Globus pallidus (tissue), 1 donor: ENCODE results near the gene WDR1.

ENCODE experiments used
- DNase-seq: peaks from one replicate; pipeline ENCODE4 v3.0.0-alpha.2; 2015; ENCODE audit warnings: low spot score

Gene WDR1

DNA sequence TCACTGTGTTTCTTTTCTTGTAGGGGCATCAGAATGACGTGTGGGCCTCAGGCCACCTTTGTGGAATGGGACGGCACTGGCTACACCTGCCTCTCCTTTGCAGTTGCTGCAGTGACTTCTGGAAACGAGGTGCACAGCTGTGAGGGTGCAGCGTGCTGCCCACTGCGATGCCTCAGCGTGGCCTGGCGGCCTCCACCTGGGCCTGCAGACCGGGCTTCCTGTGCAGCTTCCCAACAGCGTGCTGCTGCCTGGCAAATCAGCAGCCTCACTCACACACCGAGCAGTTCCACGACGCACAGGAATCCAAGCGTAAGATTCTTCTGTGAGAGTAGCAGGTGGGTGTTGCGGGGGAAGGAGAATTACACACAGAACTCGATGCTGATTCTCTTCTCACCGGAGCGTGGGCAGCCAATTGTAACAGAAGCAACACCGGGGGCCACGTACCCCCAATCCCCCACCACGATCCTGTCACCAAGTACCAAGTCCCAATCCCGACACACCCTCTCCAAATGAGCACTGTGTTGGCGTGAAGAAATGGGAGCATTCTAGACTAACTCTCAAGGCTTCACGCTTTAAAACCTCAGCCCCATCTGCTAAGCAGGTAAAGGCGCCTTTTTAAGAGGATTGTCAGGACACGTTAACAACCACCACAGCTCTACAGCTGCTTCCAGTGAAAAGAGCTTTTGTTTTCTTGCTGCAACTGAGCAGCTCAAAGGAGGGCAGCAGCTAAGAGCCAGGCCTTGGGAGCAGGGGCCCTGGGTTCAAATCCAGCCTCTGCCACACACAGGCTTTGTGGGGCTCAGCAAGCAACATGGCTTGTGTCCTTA lies 16.9 kb downstream of the WDR1 start:
- no peak for DNase-seq

DNA sequence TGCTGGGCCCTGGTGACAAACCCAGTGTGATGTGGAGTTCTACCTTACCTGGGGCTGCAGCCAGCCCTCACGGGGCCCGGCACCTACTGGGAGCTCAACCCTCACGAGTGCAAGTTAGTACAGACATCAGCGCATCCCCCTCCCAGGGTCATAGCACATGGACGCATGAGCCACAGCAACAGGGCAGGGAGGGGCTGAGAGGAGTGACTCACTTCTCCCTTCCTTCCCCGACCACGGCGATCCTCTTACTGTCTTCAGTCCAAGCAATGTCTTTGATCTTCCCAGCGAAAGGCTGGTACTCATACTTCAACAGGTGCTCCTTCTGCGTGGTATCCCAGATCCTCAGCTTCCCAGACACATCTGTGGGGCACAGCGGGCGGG lies 17.8 kb downstream of the WDR1 start:
- DNase-seq = no peak

DNA sequence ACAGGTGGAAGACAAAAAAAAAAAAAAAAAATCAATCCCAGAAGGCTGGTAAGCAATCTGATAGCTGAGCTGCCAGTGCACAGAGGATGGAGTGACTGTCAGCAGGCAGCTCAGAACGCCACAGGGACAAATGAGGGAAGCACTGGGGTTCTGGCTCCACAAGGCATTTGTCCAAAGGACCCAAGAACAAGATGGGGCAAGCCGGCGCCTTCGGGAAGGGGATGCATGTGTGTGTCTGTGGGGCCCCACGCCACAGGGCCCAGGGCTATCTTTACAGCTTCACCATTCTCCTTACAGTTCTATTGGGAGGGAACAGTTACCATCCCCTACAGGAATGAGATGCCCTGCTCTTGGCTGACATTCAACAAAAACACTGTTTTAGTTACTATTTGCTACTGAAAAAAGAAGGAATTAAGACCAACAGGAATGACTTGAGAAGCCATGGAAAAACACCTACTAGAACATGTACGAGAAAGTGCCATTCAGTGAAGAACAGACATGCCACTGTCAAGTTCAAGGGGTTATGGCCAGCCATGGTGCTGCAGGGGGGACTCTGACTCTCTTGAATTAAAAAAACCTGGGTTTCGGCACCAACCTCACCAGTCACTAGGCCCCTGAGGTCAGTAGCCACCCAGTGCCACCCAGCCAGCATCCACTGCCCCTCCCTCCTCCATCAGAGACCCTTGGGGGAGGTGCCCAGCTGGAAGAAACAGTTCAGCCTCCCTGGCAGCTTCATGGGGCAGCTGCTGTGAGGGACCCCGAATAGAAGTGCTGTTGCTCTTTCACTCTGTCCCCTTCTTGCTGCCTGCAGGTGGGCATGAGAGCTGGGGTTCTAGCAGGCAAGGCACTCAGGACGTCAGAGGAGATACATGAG lies 18.5 kb downstream of the WDR1 start:
- DNase-seq = no peak

DNA sequence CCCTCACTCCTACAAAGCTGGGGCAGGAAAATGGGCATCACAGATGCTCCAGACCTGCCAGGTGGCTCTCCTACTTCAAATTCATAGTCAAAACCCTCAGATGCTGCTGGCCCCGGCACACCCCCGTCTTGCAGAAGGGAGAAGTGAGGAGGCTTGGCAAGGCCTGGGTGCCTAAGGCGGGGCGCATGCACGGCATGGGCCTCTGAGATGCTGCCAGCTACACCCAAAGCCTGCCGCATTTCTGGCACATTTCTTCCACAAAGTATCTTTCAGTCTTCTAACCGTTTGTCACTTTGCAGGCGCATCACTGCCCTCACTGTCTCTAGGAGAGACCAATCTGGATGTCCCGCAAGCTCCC lies 19.6 kb downstream of the WDR1 start:
- no peak for DNase-seq

DNA sequence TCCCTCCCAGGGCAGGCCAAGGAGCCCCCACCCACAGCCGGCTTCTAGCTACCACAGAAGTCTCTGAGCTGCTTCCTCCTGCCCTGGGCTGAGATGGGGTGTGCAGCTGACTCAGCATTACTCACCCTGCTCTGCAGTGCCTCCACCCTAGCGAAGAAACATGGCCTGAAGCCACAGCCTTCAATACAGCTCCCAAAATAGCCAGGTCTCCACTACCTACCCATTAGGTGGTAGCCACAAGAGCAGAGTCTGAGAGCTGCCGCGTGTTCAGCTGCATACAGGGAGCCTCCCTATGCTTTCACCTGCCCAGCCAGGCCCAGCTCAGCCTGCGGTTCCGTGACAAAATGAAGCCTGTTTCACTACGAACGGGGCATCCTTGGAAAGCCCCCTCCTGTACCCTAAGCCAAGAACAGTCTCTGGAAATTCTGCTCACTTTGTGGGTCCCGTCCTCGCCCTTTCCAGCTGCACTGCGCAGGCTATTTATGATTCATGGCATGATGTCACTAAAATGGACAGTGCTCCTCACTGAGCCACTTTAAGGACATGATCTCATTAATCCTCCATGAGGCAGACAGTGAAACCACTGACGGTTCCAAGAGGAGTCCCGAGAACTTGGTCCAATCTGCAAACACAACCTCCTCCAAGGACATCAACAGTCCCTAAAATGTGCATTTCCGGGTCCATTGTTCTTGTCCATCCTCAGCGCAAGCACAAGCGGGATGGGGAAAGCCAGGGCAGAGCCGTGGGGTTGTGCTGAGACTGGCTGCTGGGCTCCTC lies 20.2 kb downstream of the WDR1 start:
- DNase-seq = peak; percentile 68

DNA sequence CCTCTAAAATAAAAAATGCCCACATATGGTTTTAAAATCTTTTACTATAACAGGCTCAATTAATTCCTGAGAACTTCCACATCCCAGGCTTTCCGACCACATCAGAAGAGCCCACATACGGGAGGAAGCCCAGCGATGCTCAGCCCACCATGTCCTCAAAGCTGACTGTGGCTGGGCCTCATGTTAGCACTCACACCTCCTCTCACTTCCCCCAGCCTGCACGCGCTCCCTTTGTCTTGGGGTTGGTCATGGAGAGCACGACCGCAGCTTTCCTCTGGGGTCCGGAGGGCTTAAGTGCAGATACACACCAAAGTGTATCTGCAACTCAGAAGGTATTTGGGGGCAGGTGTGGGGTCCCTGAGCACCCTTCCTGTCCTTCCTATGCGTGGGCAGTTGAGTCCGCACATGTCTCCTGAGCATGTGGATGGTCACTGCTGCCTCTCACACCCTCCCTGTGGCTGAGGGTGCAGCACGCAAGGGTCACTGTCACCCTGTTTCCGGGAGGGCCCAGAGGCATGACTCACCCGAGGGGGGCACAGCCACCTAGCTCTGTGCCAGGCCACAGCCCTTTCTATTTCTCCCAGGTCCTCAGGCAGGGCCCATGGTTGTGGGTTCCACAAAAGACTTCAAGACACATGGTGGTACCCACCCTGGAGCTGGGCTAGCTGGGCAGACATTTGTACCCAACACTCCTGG lies 21.2 kb downstream of the WDR1 start:
- no peak for DNase-seq

DNA sequence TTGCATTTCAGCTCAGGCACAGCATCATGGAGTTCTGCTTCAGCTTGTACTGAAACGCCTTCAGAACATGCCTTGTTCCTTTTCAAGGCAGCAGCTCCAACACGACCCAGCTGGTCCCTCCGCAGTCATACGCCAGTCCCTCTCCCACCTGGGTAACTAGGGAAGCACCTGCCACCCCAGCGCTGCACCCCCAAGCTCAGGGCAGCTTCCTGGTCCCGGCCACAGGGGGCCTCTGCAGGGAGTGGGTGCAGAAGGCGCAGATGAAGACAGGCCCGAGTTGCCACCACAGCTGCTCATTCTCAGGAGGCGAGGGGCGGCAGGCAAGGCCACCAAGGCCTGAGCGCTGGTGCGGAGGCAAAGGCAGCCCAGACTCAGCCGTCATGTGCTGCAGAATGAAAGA lies 21.8 kb downstream of the WDR1 start:
- DNase-seq = no peak

DNA sequence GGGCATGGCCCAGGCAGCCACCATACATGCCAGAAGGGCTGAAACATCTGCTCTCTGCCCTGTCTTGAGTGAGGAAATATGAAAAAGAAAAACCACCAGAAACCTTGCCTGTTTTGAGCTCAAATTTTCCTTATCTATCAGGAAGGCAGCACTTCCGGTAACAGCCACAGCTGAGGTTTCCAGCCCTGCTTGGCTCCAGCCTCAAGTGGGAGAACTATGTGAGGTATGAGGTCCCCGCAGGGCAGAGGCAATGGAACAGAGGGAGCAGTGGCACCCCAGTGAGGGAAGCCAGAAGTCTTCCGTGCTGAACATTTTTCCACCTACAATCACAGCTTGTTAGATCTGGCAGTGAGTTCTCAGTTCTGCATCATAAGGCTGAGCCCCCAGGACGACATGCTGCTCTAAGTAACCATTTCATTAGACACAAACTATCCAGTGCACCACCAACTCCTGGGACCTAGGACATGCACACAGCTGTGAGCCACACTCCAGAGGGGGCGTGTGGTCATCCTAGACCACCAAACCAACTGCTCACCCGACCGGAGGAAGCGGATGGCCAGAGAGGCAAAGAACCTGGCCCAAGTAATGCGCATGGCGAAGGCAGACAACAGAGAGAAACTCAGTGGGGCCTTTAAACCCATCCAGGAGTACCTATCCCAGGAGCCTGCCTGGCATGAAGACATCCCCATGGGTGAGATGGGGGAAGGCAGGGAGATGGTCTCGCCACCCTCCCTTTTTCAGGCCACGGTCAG lies 22.6 kb downstream of the WDR1 start:
- DNase-seq = no peak

DNA sequence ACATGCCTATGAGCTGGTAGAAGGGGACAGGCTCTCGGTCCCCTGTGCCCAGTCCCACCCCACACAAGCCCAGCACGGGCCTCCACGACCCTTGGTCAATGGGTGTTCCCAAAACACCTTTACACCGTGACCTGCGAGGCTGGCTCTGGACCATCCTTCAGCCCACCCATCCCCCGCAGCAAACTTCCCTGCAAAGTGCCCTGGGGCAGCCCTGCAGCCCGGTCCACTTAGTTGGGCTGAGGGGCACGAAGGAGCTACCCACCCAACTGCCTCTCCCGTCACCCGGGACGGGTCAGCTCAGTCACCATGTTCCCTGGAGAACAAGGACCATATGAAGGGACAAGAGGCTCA lies 23.4 kb downstream of the WDR1 start:
- DNase-seq = no peak

DNA sequence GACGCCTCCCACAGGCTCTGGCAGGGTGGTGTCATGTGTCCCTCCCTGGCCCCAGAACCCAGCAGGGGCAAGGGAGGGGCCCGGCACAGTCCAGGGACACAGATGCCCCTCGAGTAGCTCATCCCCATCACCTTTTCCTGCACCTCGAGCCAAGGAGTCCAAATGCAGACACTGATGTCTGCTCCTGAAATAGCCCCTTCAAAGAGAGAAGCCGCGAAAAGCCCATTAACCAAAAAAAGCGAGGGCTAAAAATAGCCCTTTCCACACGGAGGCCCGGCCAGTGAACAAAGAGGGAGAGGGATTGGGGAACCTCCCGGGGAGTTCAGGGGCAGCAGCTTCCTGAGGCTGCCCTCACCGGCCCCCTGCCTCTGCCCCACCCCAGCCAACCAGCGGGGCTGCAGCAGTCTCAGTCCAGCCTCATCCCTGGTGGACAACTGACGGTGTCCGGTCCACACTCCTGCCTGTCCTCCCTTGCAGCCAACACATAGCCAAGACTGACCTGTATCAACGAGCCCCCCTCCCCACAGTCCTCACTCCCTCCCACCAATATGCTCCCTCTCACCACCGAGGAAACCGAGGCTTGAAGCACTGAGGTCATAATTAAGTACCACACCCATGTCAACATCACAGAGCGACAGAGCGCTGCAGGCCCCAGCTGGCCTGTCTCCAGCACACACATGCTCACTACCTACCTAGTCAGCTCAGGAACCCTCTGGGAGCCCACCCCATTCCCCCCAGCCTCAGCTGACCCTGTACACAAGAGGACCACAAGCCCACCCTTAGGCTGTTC lies 23.9 kb downstream of the WDR1 start:
- no peak for DNase-seq

DNA sequence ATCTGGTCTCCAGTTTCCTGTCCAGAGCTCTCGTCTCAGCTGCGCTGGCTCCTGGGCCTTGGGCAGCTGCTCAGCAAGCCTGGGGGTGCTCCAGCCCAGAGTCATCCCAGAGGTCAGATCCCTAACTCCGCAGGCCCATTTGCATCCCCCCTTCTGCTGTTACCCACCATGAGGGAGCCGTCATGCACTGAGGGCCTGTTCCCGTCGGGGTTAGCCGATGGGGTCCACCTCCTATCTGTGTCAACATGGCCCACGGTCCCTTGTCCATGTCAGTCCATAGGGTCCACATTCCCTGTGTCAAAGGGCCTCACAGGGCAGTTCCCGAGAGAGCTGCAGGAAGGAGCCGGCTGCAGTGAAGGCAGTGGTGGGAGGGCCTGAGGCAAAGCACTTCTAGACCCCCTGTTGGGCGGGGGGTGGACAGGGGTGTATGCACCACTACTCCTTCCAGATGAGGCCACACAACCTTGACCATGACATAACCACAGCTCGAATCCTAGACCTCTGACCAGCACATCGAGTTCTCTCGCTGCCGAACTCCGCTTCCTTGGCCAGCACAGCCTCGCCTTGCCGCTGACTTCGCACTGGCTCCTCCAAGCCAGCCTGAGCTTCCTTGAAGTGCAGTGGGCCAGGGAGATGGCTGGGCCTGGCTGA lies 24.9 kb downstream of the WDR1 start:
- DNase-seq = no peak

DNA sequence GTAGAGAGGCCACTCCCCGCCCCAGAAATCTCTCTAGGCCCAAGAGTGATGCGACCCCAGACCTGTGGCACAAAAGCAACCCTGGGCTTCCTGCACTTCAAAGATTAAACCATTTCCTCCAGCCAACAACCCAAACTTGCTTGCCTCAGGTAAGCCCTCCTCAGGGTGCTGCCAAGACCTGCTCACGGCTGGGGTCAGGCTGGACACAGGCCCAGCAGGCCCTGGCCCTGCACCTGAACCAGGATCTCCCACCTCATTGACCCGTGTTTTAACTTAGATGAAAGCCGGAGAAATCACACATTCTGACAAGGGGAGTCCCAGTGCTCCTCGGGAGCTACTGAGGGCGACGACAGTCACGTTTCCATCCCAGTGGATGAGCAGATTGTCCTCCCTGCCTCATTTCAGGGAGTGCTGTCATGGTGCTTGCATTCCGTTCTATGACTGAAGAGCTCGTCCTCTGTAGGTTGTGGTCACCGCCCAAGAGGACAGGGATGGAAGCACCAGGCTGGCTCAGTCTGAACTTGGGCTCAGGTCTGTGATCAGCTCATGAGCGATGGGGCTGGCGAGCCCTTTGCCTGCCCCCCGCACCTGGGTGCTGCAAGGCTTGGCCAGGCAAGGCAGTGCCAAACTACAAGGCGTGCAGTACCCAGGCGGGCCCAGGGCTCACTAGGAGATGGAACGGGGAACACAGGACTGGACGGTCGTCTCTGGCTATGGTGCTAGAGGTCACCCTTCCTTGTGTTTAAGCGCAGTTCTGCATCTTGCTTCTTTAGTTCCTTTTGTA lies 25.9 kb downstream of the WDR1 start:
- DNase-seq = no peak

DNA sequence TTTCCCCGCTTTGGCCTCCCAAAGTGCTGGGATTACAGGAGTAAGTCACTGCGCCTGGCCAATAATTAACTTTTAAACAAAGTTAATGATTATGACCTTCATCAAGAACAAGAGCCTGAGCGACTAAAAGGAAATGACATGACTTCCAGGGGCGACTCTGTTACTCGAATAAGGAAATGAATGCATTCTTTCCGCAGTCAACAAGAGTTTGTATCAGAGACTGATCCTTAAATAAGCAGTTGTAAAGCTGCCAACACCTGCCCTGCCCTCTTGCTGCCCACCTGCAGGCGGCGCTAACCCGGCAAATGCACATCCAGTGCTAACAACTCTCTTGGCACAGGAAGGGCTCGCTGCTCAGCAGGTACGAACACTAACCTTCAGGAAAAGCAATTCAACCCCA lies 27.3 kb downstream of the WDR1 start:
- no peak for DNase-seq

DNA sequence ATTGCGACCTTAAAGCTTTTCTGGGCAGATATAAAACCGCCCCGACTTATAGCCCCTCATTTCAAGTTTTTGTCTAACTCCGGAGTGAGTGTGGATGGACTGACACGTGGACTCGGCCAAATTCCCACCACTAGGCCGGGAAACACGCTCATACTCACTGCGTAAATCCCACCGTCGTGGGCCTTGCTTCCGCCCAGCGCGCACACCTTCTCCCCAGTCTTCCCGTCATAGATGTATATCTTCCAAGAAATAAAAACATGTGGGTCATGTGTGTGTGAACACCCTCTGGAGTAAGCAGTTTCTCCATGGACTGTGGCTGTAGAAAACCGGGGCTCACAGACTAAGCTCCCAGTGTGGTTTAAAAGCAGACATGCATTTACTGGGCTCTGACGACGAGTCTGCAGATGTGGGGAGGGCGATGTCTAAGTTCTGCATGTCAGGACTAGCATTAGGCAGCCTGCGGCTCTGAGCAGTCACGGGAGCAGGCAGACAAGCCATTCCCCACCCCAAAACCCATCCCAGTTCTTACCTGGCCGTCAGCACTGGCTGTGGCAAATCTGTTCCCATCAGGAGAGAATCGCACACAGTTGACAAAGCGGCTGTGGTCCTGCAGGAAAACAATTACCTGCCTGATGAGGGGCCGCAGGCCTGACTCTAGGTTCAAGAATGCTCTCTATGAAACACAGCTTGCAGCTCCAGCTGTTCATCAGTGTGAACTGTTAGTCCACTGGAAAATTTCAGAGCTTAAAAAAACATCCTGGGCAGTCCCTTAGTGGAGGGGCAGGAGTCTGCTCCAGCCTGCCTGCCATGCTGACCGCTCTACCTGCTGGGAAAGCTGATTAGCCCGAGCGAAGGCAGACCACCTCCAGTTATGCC lies 28.2 kb downstream of the WDR1 start:
- DNase-seq = no peak

DNA sequence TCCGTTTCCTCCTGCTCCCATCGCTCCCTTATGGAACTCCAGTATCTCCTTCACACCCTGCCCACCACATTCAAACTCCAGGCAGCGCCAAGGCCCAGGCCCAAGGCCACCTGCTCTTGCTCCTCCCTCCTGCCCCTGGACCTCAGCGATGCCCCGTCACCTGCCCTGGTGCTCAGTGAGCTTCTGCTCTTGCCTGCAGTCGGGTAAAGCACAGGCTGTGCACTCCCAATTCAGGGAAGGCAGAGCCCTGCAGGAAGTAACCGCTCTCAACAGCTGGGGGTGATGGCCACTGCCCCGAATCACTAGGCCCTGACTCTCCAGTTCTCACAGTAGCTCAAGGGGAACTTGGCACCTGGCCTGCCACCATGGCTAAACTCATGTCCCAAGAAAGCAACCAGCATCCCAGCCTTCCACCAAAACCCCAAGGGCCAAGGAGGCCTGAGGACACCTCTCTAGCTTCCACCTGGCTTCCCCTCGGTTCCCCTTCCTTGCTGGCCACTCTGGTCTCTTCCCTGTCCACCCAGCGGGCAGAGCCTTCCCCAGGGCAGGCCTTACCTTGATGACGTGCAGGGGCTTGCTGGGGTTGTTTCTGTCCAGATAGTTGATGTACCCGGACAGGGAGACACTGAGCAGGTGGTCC lies 29.3 kb downstream of the WDR1 start:
- DNase-seq = no peak

DNA sequence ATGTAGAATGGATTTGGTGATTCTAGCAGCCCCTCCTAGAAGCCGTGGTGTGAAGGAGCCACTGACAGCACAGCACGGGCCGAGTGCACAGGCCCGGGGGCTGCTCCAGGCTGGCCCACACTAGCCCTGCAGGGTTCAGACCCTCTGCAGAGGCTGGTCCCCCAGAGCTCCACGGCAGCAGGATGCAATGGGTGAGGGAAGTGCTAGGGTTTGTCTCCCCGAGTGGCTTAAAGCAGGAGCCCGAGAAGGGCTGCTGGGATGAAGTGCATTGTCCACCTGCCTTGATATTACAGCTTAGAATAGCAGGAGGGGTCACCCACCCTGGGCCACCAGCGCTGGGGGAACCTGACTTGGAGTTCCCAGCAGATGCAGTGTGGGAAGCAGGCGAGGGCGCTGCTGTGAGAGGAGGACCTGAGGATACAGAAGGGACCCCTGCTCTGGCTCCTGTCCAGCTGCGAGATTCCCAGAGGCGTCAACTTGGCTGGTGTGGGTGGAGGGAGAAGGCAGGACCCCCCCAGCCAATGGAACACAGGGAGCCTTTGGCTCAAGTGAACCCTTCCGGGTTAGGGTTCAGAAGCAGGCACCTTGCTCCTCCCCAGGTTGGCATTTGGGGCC lies 30.0 kb downstream of the WDR1 start:
- no peak for DNase-seq

DNA sequence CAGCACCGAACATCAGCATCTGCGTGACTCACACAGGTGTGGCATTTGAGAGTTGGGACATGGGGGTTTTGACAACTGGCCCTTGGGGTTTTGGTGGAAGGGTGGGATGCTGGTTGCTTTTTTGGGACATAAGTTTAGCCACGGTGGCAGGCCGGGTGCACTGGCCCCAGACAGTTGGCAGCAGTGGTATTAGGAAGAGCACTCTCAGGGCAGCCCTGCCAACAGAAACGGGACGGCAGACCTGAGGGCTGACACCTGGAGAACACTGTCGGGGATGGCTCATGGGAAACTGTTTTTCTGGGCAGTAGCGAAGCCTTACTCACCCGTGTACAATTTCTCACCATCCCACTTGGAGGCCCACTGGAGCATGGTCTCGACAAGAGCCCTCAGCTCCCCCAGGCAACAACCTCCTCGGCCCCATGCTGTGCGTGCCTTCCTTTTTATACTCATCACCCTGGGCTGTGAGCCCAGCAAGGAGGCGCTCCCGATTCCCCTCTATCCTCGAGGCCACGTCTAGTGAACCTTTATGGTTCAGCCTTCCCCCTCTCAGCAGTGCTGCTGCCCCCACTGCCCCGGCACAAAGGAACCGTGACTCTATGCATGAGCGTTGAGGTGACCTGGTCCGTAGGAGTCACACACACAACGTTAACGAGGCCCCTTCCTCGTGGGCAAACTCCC lies 30.6 kb downstream of the WDR1 start:
- no peak for DNase-seq
